ENCODE results near the gene STRA8.
A peak's percentile ranks its signal among the peaks of the same experiment; 100 is the strongest.

STRA8 gene

GRCh38 chr7:135235841-135236240 is 2.2 kb downstream of the STRA8 start:
- FAIRE-seq, result no peak
- DNase-seq (ENCODE audit: insufficient read length, low spot score), result no peak

- DNase-seq (ENCODE audit: insufficient read length, low spot score), result no peak
- no peak for FAIRE-seq
Measured at GRCh38 chr7:135236727-135237126, 3.1 kb downstream of the STRA8 start.

GRCh38 chr7:135238112-135238744 is 4.6 kb downstream of the STRA8 start:
- DNase-seq (ENCODE audit: insufficient read length, low spot score) (no peak), FAIRE-seq (no peak)

- DNase-seq (ENCODE audit: insufficient read length, low spot score) (no peak), FAIRE-seq (no peak)
Measured at GRCh38 chr7:135239263-135239662, 5.6 kb downstream of the STRA8 start.

GRCh38 chr7:135240441-135240840 is 6.8 kb downstream of the STRA8 start:
- no peak for FAIRE-seq

GRCh38 chr7:135242096-135242684 is 8.6 kb downstream of the STRA8 start:
- no peak for FAIRE-seq

More at GRCh38 chr7:135240441-135240840, 6.8 kb downstream of the STRA8 start:
- no peak for DNase-seq (ENCODE audit: insufficient read length, low spot score)

GRCh38 chr7:135245226-135246190 is 11.9 kb downstream of the STRA8 start:
- no peak for FAIRE-seq
- DNase-seq (ENCODE audit: insufficient read length, low spot score), result no peak

More at GRCh38 chr7:135242096-135242684, 8.6 kb downstream of the STRA8 start:
- no peak for DNase-seq (ENCODE audit: insufficient read length, low spot score)

GRCh38 chr7:135246191-135246825 is 12.7 kb downstream of the STRA8 start:
- no peak for DNase-seq (ENCODE audit: insufficient read length, low spot score)
- FAIRE-seq, result no peak

- no peak for FAIRE-seq
- DNase-seq (ENCODE audit: insufficient read length, low spot score), result no peak
Measured at GRCh38 chr7:135247746-135248471, 14.3 kb downstream of the STRA8 start.

GRCh38 chr7:135248546-135248945 is 14.9 kb downstream of the STRA8 start:
- no peak for FAIRE-seq

GRCh38 chr7:135251496-135252391 is 18.1 kb downstream of the STRA8 start:
- DNase-seq (ENCODE audit: insufficient read length, low spot score) (no peak), FAIRE-seq (no peak)

More at GRCh38 chr7:135248546-135248945, 14.9 kb downstream of the STRA8 start:
- no peak for DNase-seq (ENCODE audit: insufficient read length, low spot score)

GRCh38 chr7:135253851-135254771 is 20.5 kb downstream of the STRA8 start:
- FAIRE-seq, result no peak
- peak; percentile 42 for DNase-seq (ENCODE audit: insufficient read length, low spot score)

GRCh38 chr7:135257790-135258189 is 24.2 kb downstream of the STRA8 start:
- DNase-seq (ENCODE audit: insufficient read length, low spot score), result no peak
- no peak for FAIRE-seq

- FAIRE-seq, result no peak
- no peak for DNase-seq (ENCODE audit: insufficient read length, low spot score)
Measured at GRCh38 chr7:135258585-135258984, 24.9 kb downstream of the STRA8 start.

GRCh38 chr7:135259702-135260101 is 26.1 kb downstream of the STRA8 start:
- FAIRE-seq (no peak), DNase-seq (ENCODE audit: insufficient read length, low spot score) (no peak)

- no peak for DNase-seq (ENCODE audit: insufficient read length, low spot score)
- FAIRE-seq, result no peak
Measured at GRCh38 chr7:135260470-135260869, 26.8 kb downstream of the STRA8 start.

- no peak for DNase-seq (ENCODE audit: insufficient read length, low spot score)
- no peak for FAIRE-seq
Measured at GRCh38 chr7:135260930-135261721, 27.5 kb downstream of the STRA8 start.

Data from HTR-8/SVneo (cell line).